HepG2 (cell line): Measurements from ENCODE around the gene IPP.

Experiments used
- CBX5 ChIP-seq: sonication (generic); formaldehyde crosslinking; IDR thresholded peaks from 2 replicates; pipeline ENCODE4 v1.4.0; 2020; ENCODE audit warnings: missing genetic modification reagents, borderline replicate concordance
- CTCF ChIP-seq: sonication (generic); formaldehyde crosslinking; IDR thresholded peaks from 2 replicates; pipeline ENCODE4 v1.5.0; 2020; ENCODE audit warnings: mild to moderate bottlenecking, missing genetic modification reagents, moderate library complexity
- MYPOP ChIP-seq: sonication (generic); formaldehyde crosslinking; IDR thresholded peaks from 2 replicates; pipeline ENCODE4 v1.8.1; 2023; ENCODE audit warnings: mild to moderate bottlenecking, moderate library complexity, missing genetic modification reagents
- NCOA1 ChIP-seq: sonication (generic); formaldehyde crosslinking; IDR thresholded peaks from 2 replicates; pipeline ENCODE4 v1.9.0; 2021; ENCODE audit warnings: missing genetic modification reagents

DNA sequence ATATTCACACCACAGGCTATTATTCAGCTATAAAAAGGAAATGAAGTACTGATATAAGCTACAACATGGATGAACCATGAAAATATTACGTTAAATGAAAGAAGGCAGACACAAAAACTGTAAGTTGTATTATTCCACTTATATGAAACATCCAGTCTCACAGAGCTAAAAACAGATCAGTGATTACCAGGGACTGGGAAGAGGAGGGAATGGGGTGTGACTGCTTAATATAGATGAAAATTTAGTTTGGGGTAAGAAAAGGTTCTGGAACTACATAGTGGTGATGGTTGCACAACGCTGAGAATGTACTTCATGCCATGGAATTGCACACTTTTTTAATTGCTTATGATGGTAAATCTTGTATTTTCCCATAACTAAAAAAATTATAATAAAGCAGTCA lies 83.6 kb downstream of the IPP start:
- TF ChIP-seq CTCF (CRISPR knock-in tag) (no peak), NCOA1 (no peak), MYPOP (CRISPR knock-in tag) (no peak), CBX5 (CRISPR knock-in tag) (no peak)
